Sciatic nerve (tissue), 2 donors: ENCODE measurements around the gene SLF2. TPM values are rescaled to one million over a fixed set of nuclear protein-coding genes. Genes with fewer than 3 reads are reported as not detected.

ENCODE experiments used
- ATAC-seq: fragments of 200-7000 bp; cut with Tn5 transposase; one replicate; pipeline ENCODE4 v1.9.1; 2020; ENCODE audit warnings: mild to moderate bottlenecking, moderate library complexity
- DNase-seq: peaks from one replicate; pipeline ENCODE4 v3.0.0-alpha.2; 2020; ENCODE audit warnings: low spot score
- intact Hi-C: fragments of 100-400 bp; cut with DNase I; formaldehyde crosslinking; loops from one replicate; pipeline ENCODE4 v1.14.2; 2022
- microRNA-seq: library from miRNA; unstranded; fragments of <30 nt; microRNA quantifications from one replicate; pipeline ENCODE4 v1.2.0, GENCODE V29; 2020
- total RNA-seq: library from RNA; stranded (reverse); fragmentation: NEBNext Ultra II Directional; extraction: Animal tissue kit (Norgen Biotek cat#: 25700); gene quantifications from one replicate; pipeline ENCODE4 v1.2.1, GENCODE V29; 2021
- donor health status: DM: no; HTN: no; CAD: no.
- donor health status: DM: no; HTN: no; CAD: no.

Gene SLF2
- total RNA-seq, 1 donor from 2014 or later, result 38.6 TPM

GRCh38 chr10:101005869-101006567 is 93.3 kb downstream of the SLF2 start:
- ATAC-seq (no peak), DNase-seq (no peak)
- intact Hi-C loops, result no loop called here

DNA sequence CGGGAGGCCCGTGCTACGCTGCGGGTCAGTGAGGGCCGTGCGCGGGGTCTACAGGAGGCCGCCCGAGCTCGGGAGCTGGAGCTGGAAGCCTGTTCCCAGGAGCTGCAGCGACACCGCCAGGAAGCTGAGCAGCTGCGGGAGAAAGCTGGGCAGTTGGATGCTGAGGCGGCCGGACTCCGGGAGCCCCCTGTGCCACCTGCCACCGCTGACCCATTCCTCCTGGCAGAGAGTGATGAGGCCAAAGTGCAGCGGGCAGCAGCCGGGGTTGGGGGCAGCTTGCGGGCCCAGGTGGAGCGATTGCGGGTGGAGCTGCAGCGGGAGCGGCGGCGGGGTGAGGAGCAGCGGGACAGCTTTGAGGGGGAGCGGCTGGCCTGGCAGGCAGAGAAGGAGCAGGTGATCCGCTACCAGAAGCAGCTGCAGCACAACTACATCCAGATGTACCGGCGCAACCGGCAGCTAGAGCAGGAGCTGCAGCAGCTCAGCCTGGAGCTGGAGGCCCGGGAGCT is 93.9 kb downstream of the SLF2 start:
- ATAC-seq (peak; percentile 47), DNase-seq (no peak)
- intact Hi-C loops, result no loop called here

DNA sequence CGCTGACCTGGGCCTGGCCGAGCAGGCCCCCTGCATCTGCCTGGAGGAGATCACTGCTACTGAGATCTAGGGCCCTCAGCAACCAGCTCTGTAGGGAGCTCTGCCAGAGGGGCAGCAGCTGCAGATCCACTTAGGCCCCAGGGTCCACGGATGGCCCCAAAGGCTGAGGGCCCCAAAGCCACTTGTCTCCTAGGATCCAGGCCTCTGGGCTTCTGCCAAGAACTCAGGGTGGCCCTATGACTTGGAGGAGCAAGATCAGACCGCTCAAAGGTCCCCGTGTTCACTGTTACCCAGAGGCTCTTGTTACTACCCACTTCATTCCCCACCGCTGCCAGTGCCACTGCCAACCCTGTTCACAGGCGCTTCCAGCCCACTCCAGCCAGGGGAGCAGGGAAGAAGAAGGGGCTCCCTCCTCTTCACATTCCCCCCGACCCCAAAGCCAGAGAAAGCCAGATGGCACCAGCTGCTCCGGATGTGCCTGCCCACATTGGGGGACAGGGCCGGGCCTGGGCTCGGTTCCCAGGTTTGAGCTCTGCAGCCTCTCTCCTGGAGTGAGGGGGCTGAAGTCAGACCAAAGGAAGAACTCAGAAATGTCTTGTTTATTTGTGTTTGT is 94.4 kb downstream of the SLF2 start:
- intact Hi-C loops, result no loop called here
- DNase-seq (no peak), ATAC-seq (peak; percentile 33)

GRCh38 chr10:101007915-101008822 is 95.4 kb downstream of the SLF2 start:
- DNase-seq (no peak), ATAC-seq (no peak)
- intact Hi-C loops, result no loop called here

- DNase-seq, result no peak
- no peak for ATAC-seq
- intact Hi-C loops, result no loop called here
Observed at GRCh38 chr10:101008823-101009423, 96.2 kb downstream of the SLF2 start.

DNA sequence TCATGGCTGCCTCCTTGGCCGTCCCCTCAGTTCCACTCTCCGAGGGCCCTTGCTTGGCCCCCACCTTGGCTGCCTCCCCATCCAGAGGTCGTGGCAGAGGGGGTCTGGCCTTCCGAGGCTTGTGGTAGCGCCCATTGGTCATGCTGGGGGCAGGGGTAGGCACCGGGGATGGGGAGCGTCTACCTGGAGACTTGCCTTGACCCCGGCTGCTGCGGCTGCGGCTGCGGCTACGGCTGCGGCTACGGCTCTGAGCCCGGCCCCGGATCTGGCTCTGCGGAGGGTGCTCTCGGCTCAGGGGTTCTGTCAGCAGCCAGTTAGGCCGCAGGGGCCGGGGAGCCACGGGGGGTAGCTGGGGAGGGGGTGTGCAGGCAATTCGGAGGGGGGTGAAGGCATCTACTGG is 97.6 kb downstream of the SLF2 start:
- ATAC-seq (no peak), DNase-seq (no peak)
- intact Hi-C loops, result no loop called here

DNA sequence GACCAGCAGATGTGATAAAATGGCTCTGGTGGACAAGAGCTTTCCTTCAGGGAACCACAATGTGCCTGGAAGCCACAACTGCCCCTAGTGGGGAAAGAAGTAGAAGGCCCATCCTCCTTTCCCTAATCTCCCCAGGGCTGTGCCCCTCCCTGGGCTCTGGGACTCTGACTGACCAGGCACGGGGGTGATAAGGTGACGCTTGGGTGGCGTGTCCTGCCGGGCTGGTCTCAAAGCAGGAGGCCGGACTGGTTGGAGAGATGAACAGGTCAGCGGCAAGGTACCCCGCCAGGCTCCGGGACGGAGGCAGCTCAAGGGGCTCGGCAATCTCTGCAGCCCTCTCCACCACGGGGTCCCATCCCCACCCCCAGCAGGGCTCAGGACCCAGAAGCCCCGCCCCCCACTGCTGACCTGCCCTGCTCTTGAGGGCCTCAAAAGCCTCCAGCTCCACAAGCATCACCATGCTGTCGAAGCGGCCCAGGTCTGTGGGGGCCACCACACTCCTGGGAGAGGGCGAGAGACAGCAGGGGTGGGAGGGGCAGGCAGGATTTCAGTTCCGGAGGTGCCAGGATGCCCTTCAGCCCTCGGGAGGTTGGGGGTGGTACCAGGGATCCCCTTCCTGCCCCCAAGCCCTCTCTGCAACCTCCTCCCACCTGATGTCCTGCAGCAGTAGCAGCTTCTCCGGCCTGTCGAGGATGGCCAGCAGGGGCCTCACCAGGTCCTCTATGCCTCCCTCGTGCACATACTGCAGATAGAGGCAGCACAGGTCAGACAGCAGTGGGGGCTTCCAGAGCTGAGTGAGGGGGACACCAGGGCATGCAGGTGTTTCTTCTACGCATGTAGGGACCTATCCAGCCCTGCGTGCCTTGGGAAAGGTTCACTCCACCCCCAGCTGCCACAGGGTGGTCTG is 99.0 kb downstream of the SLF2 start:
- ATAC-seq (no peak), DNase-seq (no peak)
- intact Hi-C loops, result no loop called here

DNA sequence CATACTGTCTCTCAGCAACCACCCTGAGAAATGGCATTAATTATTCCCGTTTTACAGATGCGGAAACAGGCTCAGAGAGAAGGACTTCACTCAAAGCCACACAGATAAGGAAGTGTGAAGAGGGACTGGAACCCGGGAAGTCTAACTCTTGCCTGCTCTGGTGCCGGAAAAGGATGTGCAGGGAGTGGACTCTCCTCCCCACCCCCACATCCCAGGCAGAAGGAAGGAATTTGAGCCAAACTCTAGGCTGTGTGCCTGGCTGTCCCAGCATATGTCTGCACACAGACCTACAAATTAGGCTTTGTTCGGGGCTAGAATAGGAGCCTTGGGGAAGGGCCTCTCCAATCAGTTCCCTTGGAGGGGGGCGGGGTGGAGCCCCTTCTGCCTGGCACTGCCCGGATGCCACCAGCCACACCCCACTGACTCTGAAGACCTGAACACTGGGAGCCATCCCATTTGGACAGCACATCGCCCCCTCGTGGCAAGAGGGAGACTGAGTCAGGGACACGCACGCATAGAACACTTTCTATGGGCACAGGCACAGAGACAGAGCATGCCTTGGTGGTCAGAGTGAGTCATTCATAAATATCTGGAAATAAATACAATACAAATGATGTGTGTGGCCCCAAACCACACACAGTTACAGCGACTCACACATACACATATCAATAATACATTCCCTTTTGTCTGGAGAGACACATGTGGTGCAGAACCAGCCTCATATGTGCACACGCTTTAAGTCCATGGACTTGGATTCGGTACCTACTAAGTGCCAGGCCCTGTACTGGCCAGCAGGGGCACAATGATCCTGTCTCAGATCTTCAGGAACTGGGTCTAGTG is 100.0 kb downstream of the SLF2 start:
- DNase-seq, result peak; percentile 96
- intact Hi-C loops, result no loop called here
- peak; percentile 90 for ATAC-seq

- DNase-seq, result no peak
- no peak for ATAC-seq
- intact Hi-C loops, result no loop called here
Observed at GRCh38 chr10:101013365-101013825, 100.6 kb downstream of the SLF2 start.

DNA sequence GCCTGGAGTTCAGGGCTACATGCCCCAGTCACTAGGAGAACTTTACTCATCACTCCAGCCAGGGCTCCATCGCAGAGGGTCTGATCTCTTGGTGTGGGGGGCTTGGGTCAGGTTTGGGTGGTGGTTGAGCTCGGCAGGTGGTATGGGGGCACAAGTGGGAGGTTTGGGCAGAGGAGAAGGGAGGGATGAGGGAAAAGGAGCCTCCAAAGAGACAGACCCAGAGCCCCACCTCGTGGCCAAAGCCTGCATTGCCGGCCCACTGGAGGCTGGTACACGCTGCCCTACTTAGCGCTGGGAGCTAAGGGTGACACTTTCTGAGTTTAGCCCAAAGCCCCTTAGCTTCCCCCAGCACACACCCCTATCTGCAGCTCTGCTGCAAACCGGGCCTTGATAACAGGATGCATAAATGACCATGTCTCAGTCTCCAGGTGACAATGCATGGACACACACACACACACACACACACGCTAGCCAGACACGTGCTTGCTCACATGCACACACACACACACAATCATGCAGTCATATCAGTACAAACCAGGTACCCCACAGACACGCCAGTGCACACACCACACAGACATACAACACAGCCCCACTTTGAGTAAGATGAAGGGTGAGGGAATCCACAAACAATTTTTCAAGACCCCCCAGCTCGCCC is 101.6 kb downstream of the SLF2 start:
- DNase-seq, result peak; percentile 92
- peak; percentile 76 for ATAC-seq
- intact Hi-C loops, result loop anchor here (1.0 kb wide), 1 partner anchor 49 kb away; no protein-coding TSS in a partner anchor

Small RNA genes within 50 kb of the gene (microRNA-seq; reads per million reads assigned to microRNA genes)
- gene MIR608, result not detected

Other genes with a start within 250 kb of the SLF2 start
- gene PAX2, start 167.4 kb upstream of the SLF2 start, total RNA-seq, result not detected
- gene SEMA4G, start 56.5 kb downstream of the SLF2 start, total RNA-seq, result 15.3 TPM
- gene MRPL43, start 74.5 kb downstream of the SLF2 start, total RNA-seq, result 84.8 TPM
- 5.9 TPM for gene TWNK, start 74.6 kb downstream of the SLF2 start, total RNA-seq
- 78.6 TPM for gene LZTS2, start 86.8 kb downstream of the SLF2 start, total RNA-seq
- gene PDZD7, start 118.2 kb downstream of the SLF2 start, total RNA-seq, result 3.8 TPM
- gene SFXN3, start 118.3 kb downstream of the SLF2 start, total RNA-seq, result 58.9 TPM
- gene KAZALD1, start 149.0 kb downstream of the SLF2 start, total RNA-seq, result 4.7 TPM
- not detected for gene TLX1, start 218.3 kb downstream of the SLF2 start, total RNA-seq